ENCODE measurements around the gene FAAP20. TPM values are rescaled to one million over a fixed set of nuclear protein-coding genes. Genes with fewer than 3 reads are reported as not detected.

The FAAP20 gene
- total and polyA plus RNA-seq, 9 of the 15 experiments (the other 6 are each of a cell fraction or from before 2014, with no cell fraction given): 0.58 to 143 (median 9.9) TPM

DNA sequence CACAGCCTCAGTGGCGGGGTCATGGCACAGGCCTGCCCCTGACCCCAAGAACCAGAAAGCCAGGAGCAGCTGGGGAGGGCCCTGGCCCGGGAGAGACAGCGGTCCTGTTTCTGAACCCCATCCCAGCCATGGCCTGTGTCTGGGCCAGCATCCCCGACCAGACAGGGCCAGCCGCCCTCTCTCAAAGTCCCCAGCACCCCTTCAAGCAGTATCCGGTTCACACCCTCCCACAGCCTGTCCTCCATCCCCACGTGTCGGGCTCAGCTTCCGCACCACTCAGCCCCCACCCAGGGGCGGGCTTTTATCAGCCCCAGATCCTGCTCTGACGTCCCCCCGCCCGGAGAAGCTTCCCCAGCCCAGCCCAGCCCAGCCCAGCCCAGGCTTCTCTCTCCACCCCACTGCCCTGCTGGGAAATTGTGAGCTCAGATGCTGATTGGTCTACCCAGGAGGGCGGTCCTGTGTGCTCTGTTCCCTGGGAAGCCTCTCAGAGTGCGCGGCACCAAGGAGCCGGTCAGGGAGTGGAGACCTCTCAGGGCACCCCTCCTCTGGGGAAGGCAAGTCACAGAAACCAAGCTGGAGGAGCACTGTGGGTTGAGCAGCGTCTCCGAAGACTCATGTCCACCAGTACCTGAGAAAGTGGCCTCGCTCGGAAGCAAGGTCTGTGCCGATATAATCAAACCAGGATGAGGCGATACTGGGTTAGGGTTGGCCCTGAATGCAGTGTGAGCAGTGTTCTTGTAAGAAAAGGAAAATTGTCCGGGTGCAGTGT lies 4.7 kb upstream of the FAAP20 start (continued):
- TF ChIP-seq ETV6 (IDR thresholded peaks at IDR 0.05; ENCODE audit: borderline replicate concordance in 1 of 2, low read depth in 2 of 2, low read length in 1 of 2) (peak in 1 of 2 experiments; percentile 42; a peak in 2 of 4 replicates), ETV6 (CRISPR knock-in tag; IDR thresholded peaks at IDR 0.05; ENCODE audit: borderline replicate concordance) (no peak), KDM5B (IDR thresholded peaks at IDR 0.05; ENCODE audit: insufficient replicate concordance, low read depth, low read length) (peak; percentile 89), ADNP (tag; IDR thresholded peaks at IDR 0.05) (no peak), HNRNPL (IDR thresholded peaks at IDR 0.05; ENCODE audit: low read depth, low read length) (no peak), HCFC1 (IDR thresholded peaks at IDR 0.05; ENCODE audit: low read depth, low read length) (peak; percentile 26; the same call in 1 of the 2 replicates), C11orf30 (IDR thresholded peaks at IDR 0.05; ENCODE audit: low read depth) (peak; percentile 52), ELF4 (CRISPR knock-in tag; IDR thresholded peaks at IDR 0.05) (no peak), PHTF2 (CRISPR knock-in tag; IDR thresholded peaks at IDR 0.05) (no peak), ERF (CRISPR knock-in tag; IDR thresholded peaks at IDR 0.05) (peak; percentile 82; the same call in 1 of the 2 replicates), ZNF184 (CRISPR knock-in tag; IDR thresholded peaks at IDR 0.05) (no peak), HLTF (IDR thresholded peaks at IDR 0.05) (0 out of 2 replicates have a peak, but pooled peaks have one; percentile 57), ZNF561 (CRISPR knock-in tag; conservative IDR thresholded peaks at IDR 0.05) (no peak), KLF16 (IDR thresholded peaks at IDR 0.05) (no peak)
- TF ChIP-seq, protein P1, sequence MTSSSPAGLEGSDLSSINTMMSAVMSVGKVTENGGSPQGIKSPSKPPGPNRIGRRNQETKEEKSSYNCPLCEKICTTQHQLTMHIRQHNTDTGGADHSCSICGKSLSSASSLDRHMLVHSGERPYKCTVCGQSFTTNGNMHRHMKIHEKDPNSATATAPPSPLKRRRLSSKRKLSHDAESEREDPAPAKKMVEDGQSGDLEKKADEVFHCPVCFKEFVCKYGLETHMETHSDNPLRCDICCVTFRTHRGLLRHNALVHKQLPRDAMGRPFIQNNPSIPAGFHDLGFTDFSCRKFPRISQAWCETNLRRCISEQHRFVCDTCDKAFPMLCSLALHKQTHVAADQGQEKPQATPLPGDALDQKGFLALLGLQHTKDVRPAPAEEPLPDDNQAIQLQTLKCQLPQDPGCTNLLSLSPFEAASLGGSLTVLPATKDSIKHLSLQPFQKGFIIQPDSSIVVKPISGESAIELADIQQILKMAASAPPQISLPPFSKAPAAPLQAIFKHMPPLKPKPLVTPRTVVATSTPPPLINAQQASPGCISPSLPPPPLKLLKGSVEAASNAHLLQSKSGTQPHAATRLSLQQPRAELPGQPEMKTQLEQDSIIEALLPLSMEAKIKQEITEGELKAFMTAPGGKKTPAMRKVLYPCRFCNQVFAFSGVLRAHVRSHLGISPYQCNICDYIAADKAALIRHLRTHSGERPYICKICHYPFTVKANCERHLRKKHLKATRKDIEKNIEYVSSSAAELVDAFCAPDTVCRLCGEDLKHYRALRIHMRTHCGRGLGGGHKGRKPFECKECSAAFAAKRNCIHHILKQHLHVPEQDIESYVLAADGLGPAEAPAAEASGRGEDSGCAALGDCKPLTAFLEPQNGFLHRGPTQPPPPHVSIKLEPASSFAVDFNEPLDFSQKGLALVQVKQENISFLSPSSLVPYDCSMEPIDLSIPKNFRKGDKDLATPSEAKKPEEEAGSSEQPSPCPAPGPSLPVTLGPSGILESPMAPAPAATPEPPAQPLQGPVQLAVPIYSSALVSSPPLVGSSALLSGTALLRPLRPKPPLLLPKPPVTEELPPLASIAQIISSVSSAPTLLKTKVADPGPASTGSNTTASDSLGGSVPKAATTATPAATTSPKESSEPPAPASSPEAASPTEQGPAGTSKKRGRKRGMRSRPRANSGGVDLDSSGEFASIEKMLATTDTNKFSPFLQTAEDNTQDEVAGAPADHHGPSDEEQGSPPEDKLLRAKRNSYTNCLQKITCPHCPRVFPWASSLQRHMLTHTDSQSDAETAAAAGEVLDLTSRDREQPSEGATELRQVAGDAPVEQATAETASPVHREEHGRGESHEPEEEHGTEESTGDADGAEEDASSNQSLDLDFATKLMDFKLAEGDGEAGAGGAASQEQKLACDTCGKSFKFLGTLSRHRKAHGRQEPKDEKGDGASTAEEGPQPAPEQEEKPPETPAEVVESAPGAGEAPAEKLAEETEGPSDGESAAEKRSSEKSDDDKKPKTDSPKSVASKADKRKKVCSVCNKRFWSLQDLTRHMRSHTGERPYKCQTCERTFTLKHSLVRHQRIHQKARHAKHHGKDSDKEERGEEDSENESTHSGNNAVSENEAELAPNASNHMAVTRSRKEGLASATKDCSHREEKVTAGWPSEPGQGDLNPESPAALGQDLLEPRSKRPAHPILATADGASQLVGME (CRISPR knock-in tag; IDR thresholded peaks at IDR 0.05): peak; percentile 80; the same call in 1 of the 2 replicates
- TF ChIP-seq, protein P2, sequence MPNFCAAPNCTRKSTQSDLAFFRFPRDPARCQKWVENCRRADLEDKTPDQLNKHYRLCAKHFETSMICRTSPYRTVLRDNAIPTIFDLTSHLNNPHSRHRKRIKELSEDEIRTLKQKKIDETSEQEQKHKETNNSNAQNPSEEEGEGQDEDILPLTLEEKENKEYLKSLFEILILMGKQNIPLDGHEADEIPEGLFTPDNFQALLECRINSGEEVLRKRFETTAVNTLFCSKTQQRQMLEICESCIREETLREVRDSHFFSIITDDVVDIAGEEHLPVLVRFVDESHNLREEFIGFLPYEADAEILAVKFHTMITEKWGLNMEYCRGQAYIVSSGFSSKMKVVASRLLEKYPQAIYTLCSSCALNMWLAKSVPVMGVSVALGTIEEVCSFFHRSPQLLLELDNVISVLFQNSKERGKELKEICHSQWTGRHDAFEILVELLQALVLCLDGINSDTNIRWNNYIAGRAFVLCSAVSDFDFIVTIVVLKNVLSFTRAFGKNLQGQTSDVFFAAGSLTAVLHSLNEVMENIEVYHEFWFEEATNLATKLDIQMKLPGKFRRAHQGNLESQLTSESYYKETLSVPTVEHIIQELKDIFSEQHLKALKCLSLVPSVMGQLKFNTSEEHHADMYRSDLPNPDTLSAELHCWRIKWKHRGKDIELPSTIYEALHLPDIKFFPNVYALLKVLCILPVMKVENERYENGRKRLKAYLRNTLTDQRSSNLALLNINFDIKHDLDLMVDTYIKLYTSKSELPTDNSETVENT (CRISPR knock-in tag; IDR thresholded peaks at IDR 0.05): peak; percentile 26; the same call in 1 of the 2 replicates
- TF ChIP-seq, protein P3, sequence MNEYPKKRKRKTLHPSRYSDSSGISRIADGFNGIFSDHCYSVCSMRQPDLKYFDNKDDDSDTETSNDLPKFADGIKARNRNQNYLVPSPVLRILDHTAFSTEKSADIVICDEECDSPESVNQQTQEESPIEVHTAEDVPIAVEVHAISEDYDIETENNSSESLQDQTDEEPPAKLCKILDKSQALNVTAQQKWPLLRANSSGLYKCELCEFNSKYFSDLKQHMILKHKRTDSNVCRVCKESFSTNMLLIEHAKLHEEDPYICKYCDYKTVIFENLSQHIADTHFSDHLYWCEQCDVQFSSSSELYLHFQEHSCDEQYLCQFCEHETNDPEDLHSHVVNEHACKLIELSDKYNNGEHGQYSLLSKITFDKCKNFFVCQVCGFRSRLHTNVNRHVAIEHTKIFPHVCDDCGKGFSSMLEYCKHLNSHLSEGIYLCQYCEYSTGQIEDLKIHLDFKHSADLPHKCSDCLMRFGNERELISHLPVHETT (CRISPR knock-in tag; conservative IDR thresholded peaks at IDR 0.05 in 1 of 2, IDR thresholded peaks at IDR 0.05 in 1 of 2): peak in 1 of 2 experiments; percentile 85; a peak in 2 of 4 replicates
